GM19239 (cell line): ENCODE data around the gene ADGRG4.
"Not testable (repeated sequence)": the region's sequence is repeated elsewhere in the genome, so short reads cannot be mapped to it uniquely, and the experiment has no call there.

Source experiments
- DNase-seq: peaks from one replicate; pipeline ENCODE4 v3.0.0; 2011; ENCODE audit warnings: low spot score; ENCODE audit not compliant: insufficient read length
- FAIRE-seq: peaks from 2 replicates; lab custom pipeline; 2011; peaks lifted over from hg19 to GRCh38; lab: Jason Lieb, UNC

Gene ADGRG4

GRCh38 chrX:136380010-136380769, 79.4 kb downstream of the ADGRG4 start:
- DNase-seq (no peak), FAIRE-seq (peak; percentile 64)

GRCh38 chrX:136386173-136386572, 85.4 kb downstream of the ADGRG4 start:
- DNase-seq (no peak), FAIRE-seq (peak; percentile 37)

- no peak for DNase-seq
- FAIRE-seq, result no peak
Observed at GRCh38 chrX:136386826-136387225, 86.1 kb downstream of the ADGRG4 start.

GRCh38 chrX:136387951-136388502, 87.3 kb downstream of the ADGRG4 start:
- FAIRE-seq (no peak), DNase-seq (no peak)

- DNase-seq (no peak), FAIRE-seq (no peak)
Observed at GRCh38 chrX:136390921-136391320, 90.2 kb downstream of the ADGRG4 start.

GRCh38 chrX:136395271-136395670, 94.5 kb downstream of the ADGRG4 start:
- FAIRE-seq, result no peak

GRCh38 chrX:136397001-136397400, 96.2 kb downstream of the ADGRG4 start:
- no peak for FAIRE-seq
- DNase-seq, result no peak

More at GRCh38 chrX:136395271-136395670, 94.5 kb downstream of the ADGRG4 start:
- DNase-seq, result no peak

GRCh38 chrX:136405126-136405525, 104.4 kb downstream of the ADGRG4 start:
- DNase-seq, result no peak
- FAIRE-seq, result no peak

- no peak for DNase-seq
- no peak for FAIRE-seq
Observed at GRCh38 chrX:136417806-136418205, 117.0 kb downstream of the ADGRG4 start.

- DNase-seq, result no peak
- no peak for FAIRE-seq
Observed at GRCh38 chrX:136421338-136421737, 120.6 kb downstream of the ADGRG4 start.

- no peak for FAIRE-seq
- no peak for DNase-seq
Observed at GRCh38 chrX:136423724-136424123, 123.0 kb downstream of the ADGRG4 start.

GRCh38 chrX:136425996-136426395, 125.2 kb downstream of the ADGRG4 start:
- DNase-seq (no peak), FAIRE-seq (no peak)

- no peak for FAIRE-seq
- no peak for DNase-seq
Observed at GRCh38 chrX:136431625-136432024, 130.9 kb downstream of the ADGRG4 start.

GRCh38 chrX:136437774-136438173, 137.0 kb downstream of the ADGRG4 start:
- FAIRE-seq, result no peak
- DNase-seq, result no peak

- DNase-seq, result no peak
- peak; percentile 70 for FAIRE-seq
Observed at GRCh38 chrX:136438192-136438591, 137.4 kb downstream of the ADGRG4 start.

GRCh38 chrX:136445674-136446073, 144.9 kb downstream of the ADGRG4 start:
- FAIRE-seq, result not testable (repeated sequence)

GRCh38 chrX:136446208-136446607, 145.4 kb downstream of the ADGRG4 start:
- no peak for DNase-seq
- FAIRE-seq, result no peak

More at GRCh38 chrX:136445674-136446073, 144.9 kb downstream of the ADGRG4 start:
- not testable (repeated sequence) for DNase-seq

GRCh38 chrX:136447308-136447707, 146.5 kb downstream of the ADGRG4 start:
- FAIRE-seq (no peak), DNase-seq (no peak)

GRCh38 chrX:136447968-136448367, 147.2 kb downstream of the ADGRG4 start:
- FAIRE-seq, result no peak
- DNase-seq, result no peak

- DNase-seq (no peak), FAIRE-seq (no peak)
Observed at GRCh38 chrX:136450050-136450830, 149.5 kb downstream of the ADGRG4 start.

- no peak for DNase-seq
- FAIRE-seq, result peak; percentile 39
Observed at GRCh38 chrX:136452614-136453013, 151.9 kb downstream of the ADGRG4 start.
